ACC112 (cell line): ENCODE results near the gene MYO5A.
"Not testable (repeated sequence)": the region's sequence is repeated elsewhere in the genome, so short reads cannot be mapped to it uniquely, and the experiment has no call there.

Experiments used
- H2AFZ ChIP-seq: fragments of 200-600 bp; sonication (generic); one replicate; pipeline ENCODE4 v1.6.0; 2017; ENCODE audit warnings: antibody characterized with exemption, low read length; ENCODE audit not compliant: unreplicated experiment
- H3K27ac ChIP-seq: fragments of 200-600 bp; sonication (generic); 2 replicates; pipeline ENCODE4 v1.5.1; 2014; ENCODE audit warnings: low read depth, mild to moderate bottlenecking, antibody characterized with exemption, low read length, moderate library complexity
- H3K27me3 ChIP-seq: fragments of 200-600 bp; sonication (generic); 2 replicates; pipeline ENCODE4 v1.6.1; 2014; ENCODE audit warnings: mild to moderate bottlenecking, antibody characterized with exemption, low read length, moderate library complexity, mixed read lengths; ENCODE audit not compliant: insufficient read depth
- H3K36me3 ChIP-seq: fragments of 200-600 bp; sonication (generic); 2 replicates; pipeline ENCODE4 v1.6.1; 2016; ENCODE audit warnings: mild to moderate bottlenecking, antibody characterized with exemption, low read length, moderate library complexity, mixed read lengths; ENCODE audit not compliant: insufficient read depth
- H3K4me1 ChIP-seq: fragments of 200-600 bp; sonication (generic); one replicate; pipeline ENCODE4 v1.6.1; 2016; ENCODE audit warnings: low read length, mixed read lengths; ENCODE audit not compliant: insufficient read depth, unreplicated experiment, control insufficient read depth
- H3K4me3 ChIP-seq: fragments of 200-600 bp; sonication (generic); 2 replicates; pipeline ENCODE4 v1.5.1; 2014; ENCODE audit warnings: mild to moderate bottlenecking, low read depth, low read length
- H3K79me2 ChIP-seq: fragments of 200-600 bp; sonication (generic); one replicate; pipeline ENCODE4 v1.6.0; 2016; ENCODE audit warnings: low read length; ENCODE audit not compliant: control insufficient read depth, unreplicated experiment, insufficient read depth

Gene MYO5A

GRCh38 chr15:52290800-52291199 is 237.9 kb downstream of the MYO5A start:
- Histone ChIP-seq H3K27me3 (peaks cover 36% of the 10 kb centered on the region), H3K4me1 (no peaks in the 10 kb centered on the region), H3K27ac (no peak overlapping the region), H2AFZ (no peak overlapping the region), H3K36me3 (no peaks in the 10 kb centered on the region), H3K4me3 (no peak overlapping the region), H3K79me2 (no peaks in the 10 kb centered on the region)

GRCh38 chr15:52290329-52290728 is 238.4 kb downstream of the MYO5A start:
- no peak overlapping the region for H3K27ac ChIP-seq
- no peak overlapping the region for H2AFZ ChIP-seq
- H3K27me3 ChIP-seq, result peaks cover 31% of the 10 kb centered on the region
- H3K4me1 ChIP-seq, result no peaks in the 10 kb centered on the region
- H3K79me2 ChIP-seq, result no peaks in the 10 kb centered on the region
- H3K36me3 ChIP-seq, result no peaks in the 10 kb centered on the region
- no peak overlapping the region for H3K4me3 ChIP-seq

DNA sequence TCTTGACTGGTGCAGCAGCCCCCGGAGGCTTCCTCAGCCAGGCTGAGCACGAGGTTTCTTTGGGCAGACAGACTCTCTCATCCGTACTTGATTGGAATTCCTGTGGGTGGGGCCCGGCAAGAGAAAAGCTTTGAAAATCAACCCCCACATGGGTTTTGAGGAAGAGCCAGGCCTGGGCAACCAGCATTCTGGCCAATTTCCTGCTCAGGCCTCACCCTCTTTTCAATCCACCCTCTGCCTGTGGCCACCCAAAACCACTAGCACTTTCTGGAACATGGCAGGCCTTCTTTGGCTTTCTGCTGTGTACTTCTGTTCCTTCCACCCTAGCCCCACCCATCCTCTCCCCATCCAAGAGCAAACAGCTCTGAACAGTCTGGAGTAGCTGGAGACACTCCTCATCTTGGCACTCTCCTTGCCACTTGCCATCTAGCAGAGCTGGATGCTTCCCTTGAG is 239.0 kb downstream of the MYO5A start:
- Histone ChIP-seq H3K4me3 (no peak overlapping the region), H3K79me2 (no peaks in the 10 kb centered on the region), H3K4me1 (no peaks in the 10 kb centered on the region), H3K36me3 (no peaks in the 10 kb centered on the region), H3K27ac (no peak overlapping the region), H2AFZ (no peak overlapping the region), H3K27me3 (peaks cover 24% of the 10 kb centered on the region)

- Histone ChIP-seq H3K27me3 (peaks cover 18% of the 10 kb centered on the region), H3K27ac (no peak overlapping the region), H2AFZ (no peak overlapping the region), H3K4me1 (no peaks in the 10 kb centered on the region), H3K36me3 (no peaks in the 10 kb centered on the region), H3K4me3 (no peak overlapping the region), H3K79me2 (no peaks in the 10 kb centered on the region)
These were observed 239.7 kb downstream of the MYO5A start for GRCh38 chr15:52288986-52289385.

- H2AFZ ChIP-seq, result no peak overlapping the region
- H3K79me2 ChIP-seq, result no peaks in the 10 kb centered on the region
- no peak overlapping the region for H3K27ac ChIP-seq
- no peak overlapping the region for H3K4me3 ChIP-seq
- no peaks in the 10 kb centered on the region for H3K4me1 ChIP-seq
- H3K27me3 ChIP-seq, result peaks cover 11% of the 10 kb centered on the region
- no peaks in the 10 kb centered on the region for H3K36me3 ChIP-seq
These were observed 240.4 kb downstream of the MYO5A start for GRCh38 chr15:52288051-52288942.

- no peaks in the 10 kb centered on the region for H3K79me2 ChIP-seq
- H3K27me3 ChIP-seq, result peaks cover 4% of the 10 kb centered on the region
- H3K36me3 ChIP-seq, result no peaks in the 10 kb centered on the region
- H3K27ac ChIP-seq, result no peak overlapping the region
- H2AFZ ChIP-seq, result no peak overlapping the region
- H3K4me3 ChIP-seq, result no peak overlapping the region
- no peaks in the 10 kb centered on the region for H3K4me1 ChIP-seq
These were observed 241.6 kb downstream of the MYO5A start for GRCh38 chr15:52287114-52287513.

DNA sequence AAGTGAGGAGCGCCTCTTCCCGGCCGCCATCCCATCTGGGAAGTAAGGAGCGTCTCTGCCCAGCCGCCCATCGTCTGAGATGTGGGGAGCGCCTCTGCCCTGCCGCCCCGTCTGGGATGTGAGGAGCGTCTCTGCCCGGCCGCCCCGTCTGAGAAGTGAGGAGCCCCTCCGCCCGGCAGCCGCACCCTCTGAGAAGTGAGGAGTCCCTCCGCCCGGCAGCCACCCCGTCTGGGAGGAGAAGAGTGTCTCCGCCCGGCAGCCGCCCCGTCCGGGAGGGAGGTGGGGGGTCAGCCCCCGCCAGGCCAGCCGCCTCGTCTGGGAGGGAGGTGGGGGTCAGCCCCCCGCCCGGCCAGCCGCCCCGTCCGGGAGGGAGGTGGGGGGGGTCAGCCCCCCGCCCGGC is 242.7 kb downstream of the MYO5A start:
- H2AFZ ChIP-seq, H3K4me1 ChIP-seq: not testable (repeated sequence)

DNA sequence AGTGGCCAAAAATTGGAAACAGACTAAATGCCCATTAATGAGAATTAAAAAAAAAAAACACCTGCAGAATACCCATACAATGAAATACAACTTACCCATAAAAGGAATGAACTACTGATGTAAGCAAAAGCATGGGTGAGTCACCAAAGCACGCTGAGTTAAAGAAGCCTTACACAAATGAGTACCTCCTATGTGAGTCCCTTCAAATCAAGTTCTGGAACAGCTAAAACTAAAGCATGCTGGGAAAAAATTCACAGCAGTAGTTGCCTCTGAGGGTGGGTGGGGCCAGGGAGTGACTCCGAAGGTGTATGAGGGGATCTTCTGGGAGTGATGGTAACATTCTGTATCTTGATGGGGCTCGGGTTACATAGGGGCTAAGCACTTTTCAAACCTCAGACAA is 244.5 kb downstream of the MYO5A start:
- peaks cover 16% of the 10 kb centered on the region for H3K27me3 ChIP-seq
- no peak overlapping the region for H3K27ac ChIP-seq
- no peak overlapping the region for H3K4me3 ChIP-seq
- H3K4me1 ChIP-seq, result no peaks in the 10 kb centered on the region
- H3K79me2 ChIP-seq, result no peaks in the 10 kb centered on the region
- H3K36me3 ChIP-seq, result no peaks in the 10 kb centered on the region
- H2AFZ ChIP-seq, result no peak overlapping the region

More for the DNA sequence above, 242.7 kb downstream of the MYO5A start:
- H3K4me3 ChIP-seq, H3K36me3 ChIP-seq, H3K79me2 ChIP-seq, H3K27ac ChIP-seq: not testable (repeated sequence)
- H3K27me3 ChIP-seq, result peaks cover 10% of the 10 kb centered on the region; the same call in 1 of the 2 replicates

GRCh38 chr15:52283281-52283680 is 245.4 kb downstream of the MYO5A start:
- peaks cover 16% of the 10 kb centered on the region for H3K27me3 ChIP-seq
- no peak overlapping the region for H3K4me3 ChIP-seq
- no peaks in the 10 kb centered on the region for H3K79me2 ChIP-seq
- no peaks in the 10 kb centered on the region for H3K4me1 ChIP-seq
- H3K27ac ChIP-seq, result no peak overlapping the region
- H3K36me3 ChIP-seq, result no peaks in the 10 kb centered on the region
- H2AFZ ChIP-seq, result no peak overlapping the region

GRCh38 chr15:52282418-52282817 is 246.3 kb downstream of the MYO5A start:
- H2AFZ ChIP-seq, result no peak overlapping the region
- H3K4me1 ChIP-seq, result no peaks in the 10 kb centered on the region
- no peak overlapping the region for H3K27ac ChIP-seq
- peaks cover 20% of the 10 kb centered on the region for H3K27me3 ChIP-seq
- no peaks in the 10 kb centered on the region for H3K36me3 ChIP-seq
- no peaks in the 10 kb centered on the region for H3K79me2 ChIP-seq
- H3K4me3 ChIP-seq, result no peak overlapping the region
